Stimulated activated CD8-positive, alpha-beta memory T cell treated with anti-CD3 and anti-CD28 coated beads, Interleukin-4, amount 100 ng/mL, for 4 hours (primary cell): Measurements from ENCODE around the gene RP9.
A peak's percentile ranks its signal among the peaks of the same experiment; 100 is the strongest.

Experiments
- DNase-seq, 2 donors: peaks; one replicate each; pipeline ENCODE4 v3.0.0-alpha.2; 2020; ENCODE audit warnings: low read depth in 2 of 2, low spot score in 1 of 2

RP9 gene

GRCh38 chr7:33109005-33109757 lies at the start of gene RP9:
TSS of gene RP9 (minus strand) at chr7:33109404. CDS start at chr7:33109372, 32 bp downstream.
- DNase-seq = peak; percentile 29 to 55

- DNase-seq = no peak
Measured at GRCh38 chr7:33157781-33158180, 48.6 kb upstream of the RP9 start.

GRCh38 chr7:33157311-33157710 lies 48.1 kb upstream of the RP9 start:
- no peak for DNase-seq

GRCh38 chr7:33156441-33156840 lies 47.2 kb upstream of the RP9 start:
- DNase-seq = no peak

GRCh38 chr7:33155811-33156210 lies 46.6 kb upstream of the RP9 start:
- no peak for DNase-seq

- DNase-seq = no peak
Measured at GRCh38 chr7:33152087-33152486, 42.9 kb upstream of the RP9 start.

- DNase-seq = no peak
Measured at GRCh38 chr7:33145156-33145555, 36.0 kb upstream of the RP9 start.

- DNase-seq = no peak
Measured at GRCh38 chr7:33143996-33144718, 35.0 kb upstream of the RP9 start.

- no peak for DNase-seq
Measured at GRCh38 chr7:33142585-33142984, 33.4 kb upstream of the RP9 start.

GRCh38 chr7:33137103-33137502 lies 27.9 kb upstream of the RP9 start:
- no peak for DNase-seq

GRCh38 chr7:33130184-33130583 lies 21.0 kb upstream of the RP9 start:
- no peak for DNase-seq

GRCh38 chr7:33129806-33130153 lies 20.6 kb upstream of the RP9 start:
- DNase-seq = no peak

- DNase-seq = peak; percentile 77 to 79
Measured at GRCh38 chr7:33128990-33129805, 20.0 kb upstream of the RP9 start, which contains the start of gene BBS9. TSS of gene BBS9 (plus strand) at chr7:33129564. CDS start at chr7:33146253, 16,689 bp downstream.

GRCh38 chr7:33128631-33128989 lies 19.4 kb upstream of the RP9 start:
- DNase-seq = no peak

GRCh38 chr7:33127085-33127484 lies 17.9 kb upstream of the RP9 start:
- DNase-seq = no peak

GRCh38 chr7:33118383-33118782 lies 9.2 kb upstream of the RP9 start:
- no peak for DNase-seq

GRCh38 chr7:33114976-33115375 lies 5.8 kb upstream of the RP9 start:
- no peak for DNase-seq

- DNase-seq = no peak
Measured at GRCh38 chr7:33111614-33112013, 2.4 kb upstream of the RP9 start.

GRCh38 chr7:33109758-33110238 lies 594 bp upstream of the RP9 start:
- no peak for DNase-seq

GRCh38 chr7:33108554-33109004 lies 625 bp downstream of the RP9 start:
- no peak for DNase-seq
